ENCODE results near the gene KLHL21.
A peak's percentile ranks its signal among the peaks of the same experiment; 100 is the strongest.

KLHL21 gene

DNA sequence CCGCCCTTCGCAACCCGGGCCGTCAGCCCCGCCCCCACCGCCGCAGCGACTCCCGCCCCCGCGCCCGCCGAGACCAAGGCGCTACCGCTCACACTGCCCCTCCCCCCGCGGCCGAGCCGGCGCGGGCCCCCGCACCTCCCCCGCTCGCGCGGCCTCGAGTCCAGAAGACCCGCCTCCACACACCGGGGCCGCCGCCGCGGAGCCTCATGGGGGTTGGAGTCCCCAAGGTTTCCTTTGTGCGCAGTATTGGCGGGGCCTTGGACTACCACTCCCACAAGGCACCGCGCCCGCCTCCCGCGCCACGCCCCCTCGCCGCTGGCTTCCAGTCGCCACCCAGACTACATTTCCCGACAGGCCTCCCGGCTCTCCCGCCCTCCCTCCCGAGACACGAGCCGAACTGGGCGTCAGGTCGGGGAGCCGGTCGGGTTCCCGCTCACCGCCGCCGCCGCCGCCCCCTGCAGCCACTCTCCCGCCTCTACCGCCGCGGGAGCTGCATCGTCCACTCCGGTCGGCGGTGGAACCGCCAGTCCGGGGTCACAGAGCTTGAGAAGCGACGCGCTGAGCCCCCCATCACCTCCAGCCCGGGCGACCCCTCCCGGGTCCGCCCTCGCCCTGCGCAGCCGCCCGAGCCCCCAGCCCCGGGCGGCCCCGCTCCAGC lies 10.8 kb upstream of the KLHL21 start, which contains the start of gene PHF13:
Gene PHF13 (plus strand): TSS at position 371 of the 658 bp plus-strand sequence. CDS start 336 bp downstream, outside the sequence.
- peak; percentile 98 for DNase-seq (ENCODE audit: extremely low read depth, low read depth)
- TF ChIP-seq, protein P1, sequence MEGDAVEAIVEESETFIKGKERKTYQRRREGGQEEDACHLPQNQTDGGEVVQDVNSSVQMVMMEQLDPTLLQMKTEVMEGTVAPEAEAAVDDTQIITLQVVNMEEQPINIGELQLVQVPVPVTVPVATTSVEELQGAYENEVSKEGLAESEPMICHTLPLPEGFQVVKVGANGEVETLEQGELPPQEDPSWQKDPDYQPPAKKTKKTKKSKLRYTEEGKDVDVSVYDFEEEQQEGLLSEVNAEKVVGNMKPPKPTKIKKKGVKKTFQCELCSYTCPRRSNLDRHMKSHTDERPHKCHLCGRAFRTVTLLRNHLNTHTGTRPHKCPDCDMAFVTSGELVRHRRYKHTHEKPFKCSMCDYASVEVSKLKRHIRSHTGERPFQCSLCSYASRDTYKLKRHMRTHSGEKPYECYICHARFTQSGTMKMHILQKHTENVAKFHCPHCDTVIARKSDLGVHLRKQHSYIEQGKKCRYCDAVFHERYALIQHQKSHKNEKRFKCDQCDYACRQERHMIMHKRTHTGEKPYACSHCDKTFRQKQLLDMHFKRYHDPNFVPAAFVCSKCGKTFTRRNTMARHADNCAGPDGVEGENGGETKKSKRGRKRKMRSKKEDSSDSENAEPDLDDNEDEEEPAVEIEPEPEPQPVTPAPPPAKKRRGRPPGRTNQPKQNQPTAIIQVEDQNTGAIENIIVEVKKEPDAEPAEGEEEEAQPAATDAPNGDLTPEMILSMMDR (IDR thresholded peaks at IDR 0.05; ENCODE audit: low read depth, low read length) = no peak

DNA sequence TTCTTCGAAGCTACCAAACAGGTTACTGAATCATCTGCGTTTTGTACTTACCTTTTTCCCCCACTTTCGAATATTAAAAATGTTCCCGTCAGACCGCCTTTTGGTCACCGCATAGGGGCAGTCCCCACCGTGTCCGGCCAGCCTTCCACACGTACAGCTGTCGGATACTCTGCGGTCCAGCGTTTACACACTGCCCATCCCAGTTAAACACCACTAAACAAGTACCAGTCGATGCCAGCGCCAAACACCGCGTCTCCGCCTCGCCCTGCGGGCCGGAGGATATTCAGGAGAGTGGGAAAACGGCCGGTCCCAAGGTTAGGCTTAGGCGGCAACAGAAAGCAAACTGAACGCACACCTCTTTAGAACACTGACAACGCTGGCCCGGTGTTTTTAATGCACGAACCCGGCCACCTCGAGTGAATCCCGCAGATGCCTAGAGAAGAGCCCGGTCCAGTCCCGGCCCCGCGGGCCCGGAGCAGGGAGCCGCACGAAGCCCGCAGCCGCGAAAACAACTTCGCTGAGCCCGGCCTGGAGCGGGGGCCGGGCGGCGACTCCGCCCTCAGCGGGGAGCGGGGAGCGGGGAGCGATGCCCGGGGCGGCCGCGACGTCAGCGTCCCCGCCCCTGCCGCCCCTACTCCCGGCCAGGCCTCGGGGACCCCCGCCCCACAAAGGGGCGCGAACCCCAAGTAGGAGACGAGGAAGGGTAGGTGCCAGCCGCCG lies 10.1 kb upstream of the KLHL21 start:
- TF ChIP-seq, protein P1 (IDR thresholded peaks at IDR 0.05; ENCODE audit: low read depth, low read length) = no peak
- no peak for DNase-seq (ENCODE audit: extremely low read depth, low read depth)

DNA sequence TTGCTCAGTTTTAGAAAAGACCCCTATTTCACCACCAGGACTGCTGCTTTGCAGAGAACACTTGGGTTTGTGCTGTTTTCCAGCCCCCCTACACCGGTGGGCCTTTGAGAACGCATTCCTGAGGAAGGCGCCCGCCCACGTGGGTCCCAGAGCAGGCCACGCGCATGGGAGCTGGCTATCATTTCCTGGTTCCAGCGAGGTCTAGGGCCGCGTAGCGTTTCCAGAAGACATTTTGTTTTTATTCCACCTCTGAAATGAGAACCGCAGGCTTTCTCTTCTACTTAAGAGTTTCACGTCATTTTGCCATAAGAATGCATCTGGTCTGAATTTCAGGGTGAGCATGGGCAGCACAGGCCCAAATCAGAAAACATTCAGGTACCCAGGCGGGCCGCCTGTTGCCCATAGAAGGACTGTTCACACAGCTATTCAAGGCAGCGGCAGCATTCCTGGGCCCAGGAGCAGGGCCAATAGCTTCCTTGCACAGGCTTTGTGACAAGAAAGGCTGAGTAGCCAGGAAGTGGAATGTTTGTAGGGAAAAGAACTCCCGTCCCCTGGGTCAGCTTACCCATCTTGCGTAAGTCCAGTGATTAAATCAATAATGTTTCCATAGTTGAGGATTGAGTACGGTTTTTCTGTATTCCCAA lies 1.4 kb upstream of the KLHL21 start:
- DNase-seq (ENCODE audit: extremely low read depth, low read depth) = peak; percentile 79
- TF ChIP-seq, protein P1 (IDR thresholded peaks at IDR 0.05; ENCODE audit: low read depth, low read length) = no peak

DNA sequence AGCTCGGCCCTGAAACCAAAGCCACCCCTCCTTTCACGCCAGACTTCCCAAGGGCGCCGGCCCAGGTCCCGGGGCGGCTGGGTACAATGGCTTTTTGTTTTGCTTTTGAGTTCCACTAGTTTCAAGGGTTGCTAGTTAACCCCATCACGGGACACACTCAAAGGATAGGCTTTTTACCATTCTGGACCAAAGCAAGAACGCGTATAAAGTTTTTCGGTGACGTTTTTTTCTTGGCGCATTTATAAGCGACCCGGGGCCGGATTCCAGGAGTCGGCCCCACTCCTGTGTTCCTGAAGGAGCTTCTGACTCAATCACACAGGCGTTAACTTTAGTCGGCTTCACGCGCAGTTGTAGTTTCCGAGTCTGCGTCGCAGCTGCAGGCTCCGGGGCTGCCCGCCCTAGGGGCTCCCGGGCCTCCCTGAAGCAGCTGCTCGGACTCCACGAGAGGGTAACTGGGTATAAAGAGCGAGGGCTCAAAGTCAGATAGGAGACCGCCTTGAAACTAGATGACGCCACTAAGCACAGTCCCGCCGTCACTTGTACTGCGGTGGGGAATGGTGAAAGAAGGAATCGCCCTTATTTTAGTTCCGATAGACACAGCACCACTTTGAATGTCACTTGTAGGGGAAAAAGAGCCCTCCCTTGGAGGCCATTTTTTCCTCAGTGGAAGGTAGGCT lies 707 bp upstream of the KLHL21 start:
- TF ChIP-seq, protein P1 (IDR thresholded peaks at IDR 0.05; ENCODE audit: low read depth, low read length) = no peak
- DNase-seq (ENCODE audit: extremely low read depth, low read depth) = no peak

- TF ChIP-seq, protein P1 (IDR thresholded peaks at IDR 0.05; ENCODE audit: low read depth, low read length) = no peak
- DNase-seq (ENCODE audit: extremely low read depth, low read depth) = no peak
Observed at GRCh38 chr1:6601923-6602668, 573 bp downstream of the KLHL21 start.

DNA sequence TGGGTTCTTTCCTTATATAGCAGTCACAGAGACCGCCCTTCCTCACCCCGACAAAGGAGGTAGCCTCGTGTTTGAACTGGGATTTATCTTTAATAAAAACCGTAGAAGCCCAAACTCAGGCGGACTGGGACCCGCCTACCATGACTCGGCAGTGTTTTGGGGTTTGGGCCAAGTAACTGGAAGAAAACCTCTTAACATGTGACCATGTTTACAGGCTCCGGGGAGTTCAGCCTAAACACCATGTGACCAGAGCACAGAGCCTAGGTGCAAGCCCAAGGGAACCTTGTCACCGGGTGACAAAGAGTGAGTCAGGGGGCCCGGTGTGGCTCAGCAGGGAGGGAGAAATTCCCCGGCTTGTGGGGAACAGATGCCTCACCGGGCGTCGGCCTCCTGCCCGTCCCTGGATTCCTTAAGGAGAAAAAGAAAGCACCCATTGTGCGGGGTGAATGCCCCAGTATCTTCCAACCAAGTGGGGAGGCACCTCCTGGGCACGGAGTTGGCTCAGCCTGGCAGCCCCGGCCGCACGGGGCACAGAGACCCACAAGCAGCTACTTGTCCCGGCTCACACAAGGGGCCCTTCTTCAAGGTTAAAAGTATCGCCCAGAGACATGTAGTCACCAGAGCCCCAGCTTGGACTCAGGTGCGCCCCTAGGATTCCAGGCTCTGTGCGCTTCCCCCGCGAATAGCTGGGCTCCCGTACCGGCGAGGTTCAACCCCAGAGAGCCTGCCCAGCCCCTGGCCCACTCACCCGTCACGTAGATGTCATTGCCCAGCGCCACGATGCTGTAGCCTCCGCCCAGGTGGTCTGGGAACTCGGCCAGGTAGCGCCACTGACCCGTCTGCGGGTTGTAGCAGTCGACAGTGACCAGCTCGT lies 1.4 kb downstream of the KLHL21 start:
- DNase-seq (ENCODE audit: extremely low read depth, low read depth) = peak; percentile 79
- TF ChIP-seq, protein P1 (IDR thresholded peaks at IDR 0.05; ENCODE audit: low read depth, low read length) = no peak; the same call in 1 of the 2 replicates
